Neural cell (in vitro differentiated cells): ENCODE measurements around the gene TARS3. TPM values are rescaled to one million over a fixed set of nuclear protein-coding genes. Genes with fewer than 3 reads are reported as not detected.

ENCODE experiments used
- H2AFZ ChIP-seq: fragments of 200-600, 300-800 bp; sonication (generic), shearing (Covaris generic); 2 replicates; pipeline ENCODE4 v1.6.0; 2014; ENCODE audit warnings: low read depth, mild to moderate bottlenecking, antibody characterized with exemption, low read length, moderate library complexity
- H3F3A ChIP-seq: fragments of 200-600 bp; shearing (Covaris generic); 2 replicates; pipeline ENCODE4 v1.6.1; 2016; ENCODE audit warnings: mild to moderate bottlenecking, moderate library complexity, mixed read lengths, antibody characterized with exemption, low read length; ENCODE audit not compliant: insufficient read depth, poor library complexity, severe bottlenecking
- H3K27ac ChIP-seq: fragments of 200-600, 300-800 bp; sonication (generic), shearing (Covaris generic); 2 replicates; pipeline ENCODE4 v1.5.1; 2014; ENCODE audit warnings: mild to moderate bottlenecking, low read length, moderate library complexity
- H3K27me3 ChIP-seq: fragments of 300-800, 200-600 bp; sonication (generic), shearing (Covaris generic); 2 replicates; pipeline ENCODE4 v1.6.0; 2014; ENCODE audit warnings: mild to moderate bottlenecking, low read depth, low read length, moderate library complexity; ENCODE audit not compliant: insufficient read depth
- H3K36me3 ChIP-seq: fragments of 300-800, 200-600 bp; sonication (generic), shearing (Covaris generic); 2 replicates; pipeline ENCODE4 v1.5.1; 2014; ENCODE audit warnings: mild to moderate bottlenecking, antibody characterized with exemption, low read length, moderate library complexity; ENCODE audit not compliant: insufficient read depth
- H3K4me2 ChIP-seq: fragments of 300-800, 200-600 bp; sonication (generic), shearing (Covaris generic); 2 replicates; pipeline ENCODE4 v1.6.0; 2014; ENCODE audit warnings: mild to moderate bottlenecking, low read length
- H3K4me3 ChIP-seq: fragments of 300-800, 200-600 bp; sonication (generic), shearing (Covaris generic); 2 replicates; pipeline ENCODE4 v1.5.1; 2014; ENCODE audit warnings: mild to moderate bottlenecking, low read length, moderate library complexity
- H3K79me2 ChIP-seq: fragments of 200-600 bp; shearing (Covaris generic); replicated peaks from 2 replicates; pipeline ENCODE4 v1.6.0; 2014; ENCODE audit warnings: mild to moderate bottlenecking, low read length, moderate library complexity; ENCODE audit not compliant: insufficient read depth
- H3K9ac ChIP-seq: fragments of 300-800, 200-600 bp; sonication (generic), shearing (Covaris generic); 2 replicates; pipeline ENCODE4 v1.6.1; 2016; ENCODE audit warnings: mild to moderate bottlenecking, low read length, mixed read lengths
- H3K9me2 ChIP-seq: fragments of 200-600 bp; shearing (Covaris generic); 2 replicates; pipeline ENCODE4 v1.6.1; 2016; ENCODE audit warnings: mild to moderate bottlenecking, low read length, mixed read lengths; ENCODE audit not compliant: insufficient read depth
- H3K9me3 ChIP-seq: fragments of 200-600, 300-800 bp; sonication (generic), shearing (Covaris generic); 2 replicates; pipeline ENCODE4 v1.6.1; 2016; ENCODE audit warnings: mild to moderate bottlenecking, mixed run types, low read length, moderate library complexity, mixed read lengths
- H4K20me1 ChIP-seq: fragments of 200-600 bp; shearing (Covaris generic); 2 replicates; pipeline ENCODE4 v1.6.1; 2016; ENCODE audit warnings: mild to moderate bottlenecking, mixed run types; ENCODE audit not compliant: insufficient read depth
- EP300 ChIP-seq: fragments of 450-650 bp; conservative IDR thresholded peaks from 2 replicates; pipeline ENCODE4 v1.6.1; 2014; ENCODE audit warnings: antibody characterized with exemption, mild to moderate bottlenecking, moderate library complexity; ENCODE audit not compliant: poor library complexity, severe bottlenecking
- EZH2 ChIP-seq: fragments of 200-600, 300-800 bp; shearing (Covaris generic), sonication (generic); IDR thresholded peaks from 2 replicates; pipeline ENCODE4 v1.6.1; 2014; ENCODE audit warnings: antibody characterized with exemption, low read length, borderline replicate concordance, mild to moderate bottlenecking; ENCODE audit not compliant: insufficient read depth, poor library complexity, severe bottlenecking
- MXI1 ChIP-seq: fragments of 450-650 bp; conservative IDR thresholded peaks from 2 replicates; pipeline ENCODE4 v1.6.1; 2014; ENCODE audit warnings: antibody characterized with exemption, mild to moderate bottlenecking; ENCODE audit not compliant: poor library complexity, severe bottlenecking
- POLR2AphosphoS5 ChIP-seq: IDR thresholded peaks from 2 replicates; pipeline ENCODE4 v1.6.1; 2012
- RAD21 ChIP-seq: fragments of 450-650 bp; conservative IDR thresholded peaks from 2 replicates; pipeline ENCODE4 v1.6.1; 2014; ENCODE audit warnings: antibody characterized with exemption, mild to moderate bottlenecking, moderate library complexity
- SMC3 ChIP-seq: fragments of 450-650 bp; conservative IDR thresholded peaks from 2 replicates; pipeline ENCODE4 v1.6.1; 2014; ENCODE audit warnings: antibody characterized with exemption, mild to moderate bottlenecking, moderate library complexity; ENCODE audit not compliant: poor library complexity
- TAF1 ChIP-seq: IDR thresholded peaks from 2 replicates; pipeline ENCODE4 v1.6.1; 2012; ENCODE audit warnings: low read depth
- polyA plus RNA-seq: library from polyadenylated mRNA; depleted of rRNA; stranded (reverse); fragments of >200 nt; gene quantifications from 2 replicates; pipeline ENCODE4 v1.2.3, GENCODE V29; 2014
- TF ChIP-seq, protein P1 (sequence below): IDR thresholded peaks from 2 replicates; pipeline ENCODE4 v1.6.1; 2012; ENCODE audit warnings: borderline replicate concordance
- TF ChIP-seq, protein P2 (sequence below): fragments of 450-650 bp; IDR thresholded peaks from 2 replicates; pipeline ENCODE4 v1.5.1; 2014; ENCODE audit warnings: antibody characterized with exemption, mild to moderate bottlenecking, moderate library complexity; ENCODE audit not compliant: poor library complexity, severe bottlenecking

The TARS3 gene
- polyA plus RNA-seq, 1 donor from 2014 or later = 27.1 TPM

GRCh38 chr15:101651554-101652097 is 72.6 kb downstream of the TARS3 start:
- H3K36me3 ChIP-seq = no peaks in the 10 kb centered on the region
- H3K4me3 ChIP-seq = peak overlapping the region; percentile 89
- TF ChIP-seq, protein P1, sequence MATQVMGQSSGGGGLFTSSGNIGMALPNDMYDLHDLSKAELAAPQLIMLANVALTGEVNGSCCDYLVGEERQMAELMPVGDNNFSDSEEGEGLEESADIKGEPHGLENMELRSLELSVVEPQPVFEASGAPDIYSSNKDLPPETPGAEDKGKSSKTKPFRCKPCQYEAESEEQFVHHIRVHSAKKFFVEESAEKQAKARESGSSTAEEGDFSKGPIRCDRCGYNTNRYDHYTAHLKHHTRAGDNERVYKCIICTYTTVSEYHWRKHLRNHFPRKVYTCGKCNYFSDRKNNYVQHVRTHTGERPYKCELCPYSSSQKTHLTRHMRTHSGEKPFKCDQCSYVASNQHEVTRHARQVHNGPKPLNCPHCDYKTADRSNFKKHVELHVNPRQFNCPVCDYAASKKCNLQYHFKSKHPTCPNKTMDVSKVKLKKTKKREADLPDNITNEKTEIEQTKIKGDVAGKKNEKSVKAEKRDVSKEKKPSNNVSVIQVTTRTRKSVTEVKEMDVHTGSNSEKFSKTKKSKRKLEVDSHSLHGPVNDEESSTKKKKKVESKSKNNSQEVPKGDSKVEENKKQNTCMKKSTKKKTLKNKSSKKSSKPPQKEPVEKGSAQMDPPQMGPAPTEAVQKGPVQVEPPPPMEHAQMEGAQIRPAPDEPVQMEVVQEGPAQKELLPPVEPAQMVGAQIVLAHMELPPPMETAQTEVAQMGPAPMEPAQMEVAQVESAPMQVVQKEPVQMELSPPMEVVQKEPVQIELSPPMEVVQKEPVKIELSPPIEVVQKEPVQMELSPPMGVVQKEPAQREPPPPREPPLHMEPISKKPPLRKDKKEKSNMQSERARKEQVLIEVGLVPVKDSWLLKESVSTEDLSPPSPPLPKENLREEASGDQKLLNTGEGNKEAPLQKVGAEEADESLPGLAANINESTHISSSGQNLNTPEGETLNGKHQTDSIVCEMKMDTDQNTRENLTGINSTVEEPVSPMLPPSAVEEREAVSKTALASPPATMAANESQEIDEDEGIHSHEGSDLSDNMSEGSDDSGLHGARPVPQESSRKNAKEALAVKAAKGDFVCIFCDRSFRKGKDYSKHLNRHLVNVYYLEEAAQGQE = no peak
- TF ChIP-seq EZH2 (no peak), POLR2AphosphoS5 (no peak), SMC3 (no peak), TAF1 (no peak), RAD21 (no peak), MXI1 (no peak), EP300 (no peak)
- TF ChIP-seq, protein P2, sequence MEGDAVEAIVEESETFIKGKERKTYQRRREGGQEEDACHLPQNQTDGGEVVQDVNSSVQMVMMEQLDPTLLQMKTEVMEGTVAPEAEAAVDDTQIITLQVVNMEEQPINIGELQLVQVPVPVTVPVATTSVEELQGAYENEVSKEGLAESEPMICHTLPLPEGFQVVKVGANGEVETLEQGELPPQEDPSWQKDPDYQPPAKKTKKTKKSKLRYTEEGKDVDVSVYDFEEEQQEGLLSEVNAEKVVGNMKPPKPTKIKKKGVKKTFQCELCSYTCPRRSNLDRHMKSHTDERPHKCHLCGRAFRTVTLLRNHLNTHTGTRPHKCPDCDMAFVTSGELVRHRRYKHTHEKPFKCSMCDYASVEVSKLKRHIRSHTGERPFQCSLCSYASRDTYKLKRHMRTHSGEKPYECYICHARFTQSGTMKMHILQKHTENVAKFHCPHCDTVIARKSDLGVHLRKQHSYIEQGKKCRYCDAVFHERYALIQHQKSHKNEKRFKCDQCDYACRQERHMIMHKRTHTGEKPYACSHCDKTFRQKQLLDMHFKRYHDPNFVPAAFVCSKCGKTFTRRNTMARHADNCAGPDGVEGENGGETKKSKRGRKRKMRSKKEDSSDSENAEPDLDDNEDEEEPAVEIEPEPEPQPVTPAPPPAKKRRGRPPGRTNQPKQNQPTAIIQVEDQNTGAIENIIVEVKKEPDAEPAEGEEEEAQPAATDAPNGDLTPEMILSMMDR = no peak
- peak overlapping the region; percentile 90 for H3K27ac ChIP-seq
- H3F3A ChIP-seq = no peaks in the 10 kb centered on the region
- H3K9me3 ChIP-seq = no peaks in the 10 kb centered on the region
- H3K4me2 ChIP-seq = peak overlapping the region; percentile 96
- no peaks in the 10 kb centered on the region for H4K20me1 ChIP-seq
- no peaks in the 10 kb centered on the region for H3K9me2 ChIP-seq
- peak overlapping the region; percentile 91 for H3K9ac ChIP-seq
- peaks cover 37% of the 10 kb centered on the region for H3K79me2 ChIP-seq
- no peaks in the 10 kb centered on the region for H3K27me3 ChIP-seq
- H2AFZ ChIP-seq = peak overlapping the region; percentile 47

- H3K79me2 ChIP-seq = peaks cover 37% of the 10 kb centered on the region
- H3K4me3 ChIP-seq = peak overlapping the region; percentile 89
Observed at GRCh38 chr15:101650145-101650544, 74.1 kb downstream of the TARS3 start.

More at GRCh38 chr15:101650145-101650544, 74.1 kb downstream of the TARS3 start:
- no peaks in the 10 kb centered on the region for H3K9me2 ChIP-seq
- no peaks in the 10 kb centered on the region for H3F3A ChIP-seq
- peak overlapping the region; percentile 91 for H3K9ac ChIP-seq
- no peaks in the 10 kb centered on the region for H4K20me1 ChIP-seq
- TF ChIP-seq, protein P1 = no peak
- TF ChIP-seq, protein P2 = no peak
- TF ChIP-seq EZH2 (no peak), MXI1 (no peak), EP300 (no peak), SMC3 (no peak), RAD21 (no peak), POLR2AphosphoS5 (no peak), TAF1 (no peak)
- no peak overlapping the region for H3K27ac ChIP-seq
- no peaks in the 10 kb centered on the region for H3K27me3 ChIP-seq
- no peaks in the 10 kb centered on the region for H3K36me3 ChIP-seq
- H3K9me3 ChIP-seq = no peaks in the 10 kb centered on the region
- H2AFZ ChIP-seq = no peak overlapping the region
- H3K4me2 ChIP-seq = peak overlapping the region; percentile 12
